Fibroblast of skin of left biceps (primary cell): ENCODE measurements around the gene DSG4.

Source experiments
- DNase-seq, 2 experiments: peaks; one replicate each; pipeline ENCODE4 v3.0.0-alpha.2; 2013; ENCODE audit warnings: low read depth in 2 of 2

DSG4 gene

DNA sequence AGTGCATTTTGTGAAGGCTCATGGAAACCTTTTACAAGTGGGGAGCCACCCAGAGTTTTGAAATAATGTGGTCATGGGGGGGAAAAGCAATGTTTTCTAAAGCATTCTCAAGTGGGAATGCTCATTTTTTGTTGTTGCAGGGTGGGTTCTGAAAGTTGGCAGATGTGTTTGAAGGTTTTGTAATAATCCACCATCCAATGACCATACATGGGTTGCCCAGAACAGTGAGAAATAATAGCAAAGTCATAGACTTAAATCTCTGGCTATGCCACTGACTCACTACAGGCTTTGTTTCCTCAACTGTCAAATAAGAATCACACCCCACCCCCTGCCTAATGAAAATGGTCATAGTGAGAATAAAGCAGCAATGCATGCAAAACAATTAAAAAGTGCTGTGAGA lies 73.8 kb downstream of the DSG4 start:
- no peak for DNase-seq

DNA sequence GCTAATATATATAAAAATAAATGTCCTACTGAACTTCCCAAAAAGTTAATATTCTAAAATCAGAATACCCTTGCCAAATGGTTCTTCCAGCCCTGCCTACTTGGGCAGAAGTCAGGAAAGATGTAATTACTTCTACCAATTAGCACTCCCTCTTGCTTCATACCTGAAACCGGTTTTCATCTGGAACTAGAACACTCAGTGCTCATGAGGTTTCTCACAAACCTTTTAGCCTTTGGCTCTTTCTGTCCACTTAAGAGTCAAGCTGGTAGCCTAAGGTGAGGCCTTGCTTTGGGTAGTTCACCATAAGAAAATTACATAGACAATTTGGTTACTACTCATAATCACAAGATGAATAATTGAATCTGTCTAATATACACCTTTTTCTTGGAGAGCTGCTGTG lies 75.0 kb downstream of the DSG4 start:
- no peak for DNase-seq

DNA sequence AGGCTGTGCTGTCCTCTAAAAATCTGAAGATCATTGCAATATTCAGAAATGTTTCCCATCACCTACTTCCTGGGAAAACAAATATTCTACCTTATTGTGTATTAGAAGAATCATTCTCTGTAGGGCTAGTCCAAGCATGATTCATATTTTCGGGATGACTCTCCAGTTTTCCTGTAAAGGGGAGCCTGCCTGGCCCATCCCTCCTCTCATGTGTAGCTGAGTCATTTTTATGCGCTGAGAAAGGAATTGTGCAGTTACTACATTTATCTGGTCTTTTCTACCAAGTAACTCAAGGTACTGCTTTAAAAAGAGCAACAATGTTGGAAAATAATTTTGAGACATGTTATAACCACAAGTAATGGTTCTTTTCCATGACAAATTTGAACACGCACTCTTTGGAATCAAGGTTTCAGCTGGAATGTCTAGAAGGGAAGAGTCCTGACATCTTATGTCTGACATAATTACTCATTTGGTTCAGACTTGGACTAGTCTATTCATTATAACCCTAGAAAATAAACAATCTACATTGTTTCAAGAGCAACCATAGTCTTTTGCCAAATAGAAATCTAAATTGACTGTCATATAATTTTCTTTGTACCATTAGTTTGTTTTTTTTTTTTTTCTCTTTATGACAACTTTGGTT lies 77.6 kb downstream of the DSG4 start:
- DNase-seq, result peak; percentile 19 to 35
